Subcutaneous adipose tissue (tissue), 4 donors: ENCODE results near the gene CCDC15. TPM values are rescaled to one million over a fixed set of nuclear protein-coding genes. Genes with fewer than 3 reads are reported as not detected.

Experiments
- total RNA-seq, 4 donors: library from RNA; depleted of rRNA; stranded (reverse); fragments of >200 nt; gene quantifications; one replicate each; pipeline ENCODE4 v1.1.0, GENCODE V29; 2016
- TF ChIP-seq, protein P1 (sequence below): fragments of 450-650 bp; IDR thresholded peaks from one replicate; pipeline ENCODE4 v1.5.1; 2016; ENCODE audit warnings: low read depth, mild to moderate bottlenecking, control low read depth, antibody characterized with exemption, moderate library complexity

The CCDC15 gene
- total RNA-seq, 4 donors from 2014 or later: 1.8 to 3.4 (median 2.6) TPM

DNA sequence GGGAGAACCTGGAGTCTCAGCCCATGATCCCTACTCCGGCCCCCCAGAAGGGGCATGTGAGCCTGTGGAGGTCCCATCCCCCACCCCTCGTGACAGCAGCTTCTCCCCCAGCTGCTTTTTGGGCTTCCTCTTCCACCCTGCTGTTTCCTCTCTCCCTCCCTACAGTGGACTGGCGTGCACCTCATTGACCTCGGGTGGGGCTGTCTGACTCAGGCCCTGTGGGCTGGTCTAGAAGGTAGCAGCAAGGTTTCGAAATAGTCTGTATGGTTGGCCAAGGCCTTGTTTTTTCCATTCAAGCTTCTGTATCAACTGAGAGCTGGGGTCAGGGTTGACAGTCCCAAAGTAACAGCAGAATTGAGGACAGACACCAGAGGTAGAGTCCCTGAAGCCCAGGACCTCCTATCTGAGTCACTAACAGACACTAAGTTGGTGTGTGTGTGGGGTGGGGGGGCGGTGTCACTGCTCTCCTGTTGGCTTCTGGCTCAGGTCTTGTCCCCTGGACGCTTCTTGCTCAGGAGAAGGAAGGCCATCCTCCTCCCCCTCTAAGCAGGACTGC is 116.8 kb downstream of the CCDC15 start:
- TF ChIP-seq, protein P1, sequence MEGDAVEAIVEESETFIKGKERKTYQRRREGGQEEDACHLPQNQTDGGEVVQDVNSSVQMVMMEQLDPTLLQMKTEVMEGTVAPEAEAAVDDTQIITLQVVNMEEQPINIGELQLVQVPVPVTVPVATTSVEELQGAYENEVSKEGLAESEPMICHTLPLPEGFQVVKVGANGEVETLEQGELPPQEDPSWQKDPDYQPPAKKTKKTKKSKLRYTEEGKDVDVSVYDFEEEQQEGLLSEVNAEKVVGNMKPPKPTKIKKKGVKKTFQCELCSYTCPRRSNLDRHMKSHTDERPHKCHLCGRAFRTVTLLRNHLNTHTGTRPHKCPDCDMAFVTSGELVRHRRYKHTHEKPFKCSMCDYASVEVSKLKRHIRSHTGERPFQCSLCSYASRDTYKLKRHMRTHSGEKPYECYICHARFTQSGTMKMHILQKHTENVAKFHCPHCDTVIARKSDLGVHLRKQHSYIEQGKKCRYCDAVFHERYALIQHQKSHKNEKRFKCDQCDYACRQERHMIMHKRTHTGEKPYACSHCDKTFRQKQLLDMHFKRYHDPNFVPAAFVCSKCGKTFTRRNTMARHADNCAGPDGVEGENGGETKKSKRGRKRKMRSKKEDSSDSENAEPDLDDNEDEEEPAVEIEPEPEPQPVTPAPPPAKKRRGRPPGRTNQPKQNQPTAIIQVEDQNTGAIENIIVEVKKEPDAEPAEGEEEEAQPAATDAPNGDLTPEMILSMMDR: no peak

DNA sequence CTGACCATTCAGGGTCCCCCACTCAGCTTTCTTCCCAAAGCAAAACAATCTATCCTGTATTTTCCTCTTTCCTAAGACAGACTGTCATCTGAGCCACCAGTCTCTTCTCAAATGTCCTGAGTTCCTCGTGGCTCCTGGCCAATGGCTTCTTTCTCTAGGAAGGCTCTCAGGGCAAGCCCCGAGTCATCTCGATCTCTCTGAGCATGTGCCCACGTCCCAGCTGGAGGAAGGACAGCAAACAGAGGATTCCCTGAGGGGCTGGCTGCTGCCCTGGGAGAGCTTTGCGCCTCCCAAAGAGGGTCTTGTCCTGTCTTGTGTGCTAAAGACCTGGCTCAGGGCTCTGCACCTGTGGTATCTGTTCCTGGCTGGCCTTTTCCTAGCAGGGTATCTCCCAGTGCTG is 117.4 kb downstream of the CCDC15 start:
- TF ChIP-seq, protein P1: no peak

DNA sequence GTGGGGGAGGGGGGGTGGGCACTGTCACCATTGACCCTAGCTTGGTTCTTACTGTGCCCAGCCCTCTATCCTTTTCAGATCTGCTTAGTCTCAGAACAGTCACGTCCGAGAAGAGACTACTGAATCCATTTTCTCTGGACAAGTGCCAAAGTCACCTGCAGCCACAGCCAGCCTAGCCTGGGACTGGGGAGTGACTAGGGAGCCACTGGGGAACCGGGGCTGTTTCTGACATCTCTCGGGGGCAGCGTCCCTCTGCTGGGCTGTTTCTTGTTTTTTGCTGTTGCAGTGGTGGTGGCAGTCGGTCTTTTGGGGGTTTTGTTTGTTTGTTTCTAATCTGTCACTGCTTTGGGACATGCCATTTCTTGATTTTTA is 117.8 kb downstream of the CCDC15 start:
- TF ChIP-seq, protein P1: no peak

DNA sequence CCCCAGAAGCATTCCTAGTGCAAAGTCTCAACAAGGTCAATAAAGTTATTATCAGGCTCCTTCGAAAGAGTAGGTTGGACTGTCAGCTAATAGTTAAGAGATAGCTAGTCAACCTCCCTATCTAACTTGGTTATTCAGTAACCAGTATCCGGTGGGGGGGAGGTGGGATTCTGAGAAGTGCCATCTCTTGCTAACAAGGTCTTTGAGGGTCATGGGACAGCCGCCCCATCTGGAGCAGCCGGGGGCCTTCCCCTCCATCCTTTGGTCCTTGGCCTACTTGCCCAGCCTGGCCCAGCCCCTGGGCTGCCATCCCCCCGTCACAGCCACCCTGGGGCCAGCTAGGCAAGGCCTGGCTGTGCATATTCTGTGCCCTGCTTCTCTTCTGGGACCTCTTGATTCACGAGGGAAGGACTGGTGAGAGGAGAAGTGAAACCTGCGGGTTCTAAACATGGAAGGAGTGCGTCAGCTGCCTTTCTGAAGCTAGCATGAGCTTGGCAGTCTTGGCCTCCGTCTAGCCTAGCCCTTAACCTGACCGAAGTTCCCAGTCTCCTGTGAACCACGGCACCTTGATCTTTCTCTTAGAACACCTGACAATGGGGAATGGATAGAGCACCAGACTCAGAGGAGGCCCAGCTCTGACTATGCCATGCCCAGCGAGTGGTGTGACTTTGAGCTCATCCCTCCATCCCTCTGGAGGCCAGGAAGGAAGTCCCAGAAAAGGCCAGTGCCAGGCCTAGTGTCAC is 118.4 kb downstream of the CCDC15 start:
- TF ChIP-seq, protein P1: no peak

DNA sequence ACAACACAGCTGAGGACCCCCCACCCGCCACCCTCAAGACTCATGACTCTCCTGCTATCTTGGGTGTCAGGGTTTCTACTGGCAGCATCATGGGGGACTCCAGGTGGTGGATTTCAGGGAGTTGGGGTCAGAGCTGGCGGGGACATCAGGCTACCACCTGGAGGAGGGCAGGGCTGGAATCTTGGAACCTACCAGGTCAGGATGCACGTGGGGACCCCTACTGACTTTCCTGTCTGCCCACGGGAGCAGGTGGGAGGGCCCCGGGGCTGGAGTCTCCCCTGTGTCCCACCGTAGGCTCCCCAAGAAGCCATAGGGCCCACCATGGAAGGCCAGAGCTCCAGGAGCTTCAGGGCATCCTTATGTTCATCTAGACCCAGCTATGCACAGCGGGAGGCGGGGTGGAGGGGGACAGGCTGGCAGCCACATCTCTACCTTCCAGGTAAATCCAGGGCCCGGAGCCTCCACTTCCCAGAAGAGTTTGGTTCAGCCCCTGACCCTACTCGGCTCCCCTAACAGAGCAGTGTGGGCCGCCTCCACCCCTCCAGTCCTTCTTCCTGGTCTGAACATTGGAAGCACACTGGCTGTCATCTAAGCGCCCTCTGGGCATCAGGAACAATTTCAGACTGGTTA is 119.1 kb downstream of the CCDC15 start:
- TF ChIP-seq, protein P1: no peak

DNA sequence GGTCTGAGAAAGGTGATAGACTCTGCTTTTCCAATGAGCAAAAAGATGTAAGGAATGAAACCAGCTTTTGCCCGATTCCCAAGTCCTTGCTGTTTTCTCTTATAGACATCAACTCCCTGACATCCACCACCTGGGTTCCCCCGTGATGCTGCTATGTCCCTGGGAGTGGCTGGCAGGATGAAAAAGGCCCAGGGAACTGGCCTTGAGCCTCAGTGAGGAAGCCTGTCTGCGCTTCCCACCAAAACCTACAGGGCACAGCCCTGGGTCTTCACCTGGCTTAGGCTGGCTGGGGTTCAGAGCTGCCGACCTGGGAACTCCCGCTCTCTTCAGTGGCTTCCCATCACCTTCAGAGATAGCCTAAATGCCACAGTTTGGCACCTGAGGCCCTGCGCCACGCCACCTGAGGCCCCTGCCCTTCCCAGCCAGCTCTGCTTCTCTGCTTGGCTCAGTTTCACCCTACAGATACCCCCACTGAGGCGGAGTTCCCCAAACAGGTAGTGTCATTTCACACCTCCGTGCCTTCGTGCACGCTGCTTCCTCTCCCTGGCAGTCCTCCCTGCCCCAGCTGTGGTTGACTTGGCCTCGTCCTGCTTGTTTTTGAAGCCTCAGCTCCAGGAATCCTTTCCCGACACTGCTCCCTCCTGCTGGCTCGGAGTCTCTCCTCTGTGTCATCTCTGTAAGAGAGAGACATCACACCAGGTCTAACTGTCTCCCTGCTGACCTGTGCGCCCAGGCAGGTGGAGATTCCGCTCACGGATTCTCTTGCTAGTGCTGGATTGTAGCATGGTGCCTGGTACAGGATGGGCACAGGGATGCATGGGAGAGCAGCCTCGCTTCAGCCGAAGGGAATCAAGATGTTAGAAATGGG is 119.8 kb downstream of the CCDC15 start:
- TF ChIP-seq, protein P1: no peak
